ENCODE results near the gene VAMP1.

- TF ChIP-seq ZNF280B (CRISPR knock-in tag; IDR thresholded peaks at IDR 0.05) (no peak), ZNF398 (CRISPR knock-in tag; IDR thresholded peaks at IDR 0.05) (no peak), POLR2A (conservative IDR thresholded peaks at IDR 0.05) (no peak), BRCA1 (IDR thresholded peaks at IDR 0.05) (no peak), BRCA1 (CRISPR knock-in tag; IDR thresholded peaks at IDR 0.05) (no peak)
These were observed 36.9 kb upstream of the VAMP1 start for GRCh38 chr12:6507102-6507998.
